GM23338 (cell line): ENCODE measurements around the gene CUBN.

Source experiments
- CREB1 ChIP-seq: fragments of 250-450 bp; sonication (Bioruptor Pico); IDR thresholded peaks from 2 replicates; pipeline ENCODE4 v1.5.0; 2020; ENCODE audit warnings: low read depth, mild to moderate bottlenecking, moderate library complexity
- CTCF ChIP-seq, 2 experiments: fragments of 200-600 bp in 1 of 2; sonication (generic) in 1 of 2; conservative IDR thresholded peaks; 2 replicates each; pipeline versions ENCODE4 v1.5.1 to v1.6.1; 2016 to 2017; ENCODE audit warnings: antibody characterized with exemption in 2 of 2, low read depth in 2 of 2, mild to moderate bottlenecking in 2 of 2, moderate library complexity in 1 of 2
- EZH2 ChIP-seq: fragments of 200-600 bp; sonication (generic); IDR thresholded peaks from one replicate; pipeline ENCODE4 v1.8.0; 2017; ENCODE audit warnings: antibody characterized with exemption, mild to moderate bottlenecking, low read depth; ENCODE audit not compliant: unreplicated experiment
- EZH2phosphoT487 ChIP-seq: fragments of 200-600 bp; sonication (generic); IDR thresholded peaks from one replicate; pipeline ENCODE4 v1.8.1; 2018; ENCODE audit warnings: antibody characterized with exemption; ENCODE audit not compliant: unreplicated experiment
- JUNB ChIP-seq: IDR thresholded peaks from one replicate; pipeline ENCODE4 v1.6.1; 2016; ENCODE audit warnings: antibody characterized with exemption; ENCODE audit not compliant: unreplicated experiment
- POLR2AphosphoS5 ChIP-seq: IDR thresholded peaks from 2 replicates; pipeline ENCODE4 v1.6.1; 2016; ENCODE audit warnings: antibody characterized with exemption, low read depth
- REST ChIP-seq: IDR thresholded peaks from one replicate; pipeline ENCODE4 v1.6.1; 2018; ENCODE audit warnings: antibody characterized with exemption; ENCODE audit not compliant: unreplicated experiment
- STAT1 ChIP-seq: IDR thresholded peaks from one replicate; pipeline ENCODE4 v1.6.1; 2016; ENCODE audit warnings: antibody characterized with exemption; ENCODE audit not compliant: unreplicated experiment
- ZNF114 ChIP-seq: fragments of 250-450 bp; sonication (Bioruptor Pico); IDR thresholded peaks from 2 replicates; pipeline ENCODE4 v1.5.0; 2020; ENCODE audit warnings: mild to moderate bottlenecking, moderate library complexity
- ZNF331 ChIP-seq: fragments of 250-450 bp; sonication (Bioruptor Pico); IDR thresholded peaks from 2 replicates; pipeline ENCODE4 v1.5.0; 2020; ENCODE audit warnings: low read depth, mild to moderate bottlenecking, moderate library complexity
- ZNF462 ChIP-seq: fragments of 250-450 bp; sonication (Bioruptor Pico); IDR thresholded peaks from 2 replicates; pipeline ENCODE4 v1.5.0; 2020; ENCODE audit warnings: mild to moderate bottlenecking, moderate library complexity

GRCh38 chr10:16867556-16867955 lies 262.1 kb downstream of the CUBN start:
- TF ChIP-seq CTCF (conservative IDR thresholded peaks at IDR 0.05; ENCODE audit: low read depth in 2 of 2) (no peak), CREB1 (no peak), REST (no peak), JUNB (no peak), ZNF462 (CRISPR knock-in tag) (no peak), EZH2 (no peak), EZH2phosphoT487 (no peak), POLR2AphosphoS5 (no peak), ZNF114 (no peak), STAT1 (no peak), ZNF331 (no peak)
